ENCODE results near the gene ARHGAP18.
A peak's percentile ranks its signal among the peaks of the same experiment; 100 is the strongest.

ARHGAP18 gene

GRCh38 chr6:129620234-129620610, 89.8 kb downstream of the ARHGAP18 start:
- no peak for DNase-seq (ENCODE audit: low spot score)
- FAIRE-seq, result no peak

- no peak for FAIRE-seq
- no peak for DNase-seq (ENCODE audit: low spot score)
Observed at GRCh38 chr6:129619579-129620233, 90.3 kb downstream of the ARHGAP18 start.

GRCh38 chr6:129617986-129618385, 92.0 kb downstream of the ARHGAP18 start:
- DNase-seq (ENCODE audit: low spot score) (no peak), FAIRE-seq (no peak)

- DNase-seq (ENCODE audit: low spot score), result no peak
- no peak for FAIRE-seq
Observed at GRCh38 chr6:129615496-129615895, 94.5 kb downstream of the ARHGAP18 start.

GRCh38 chr6:129615020-129615419, 95.0 kb downstream of the ARHGAP18 start:
- DNase-seq (ENCODE audit: low spot score), result no peak
- no peak for FAIRE-seq

- FAIRE-seq (no peak), DNase-seq (ENCODE audit: low spot score) (no peak)
Observed at GRCh38 chr6:129614464-129614863, 95.5 kb downstream of the ARHGAP18 start.

- FAIRE-seq (no peak), DNase-seq (ENCODE audit: low spot score) (no peak)
Observed at GRCh38 chr6:129612440-129612839, 97.5 kb downstream of the ARHGAP18 start.

- no peak for DNase-seq (ENCODE audit: low spot score)
- no peak for FAIRE-seq
Observed at GRCh38 chr6:129609635-129610034, 100.3 kb downstream of the ARHGAP18 start.

GRCh38 chr6:129608886-129609537, 101.0 kb downstream of the ARHGAP18 start:
- FAIRE-seq, result no peak
- DNase-seq (ENCODE audit: low spot score), result no peak

- no peak for FAIRE-seq
- no peak for DNase-seq (ENCODE audit: low spot score)
Observed at GRCh38 chr6:129607581-129608186, 102.3 kb downstream of the ARHGAP18 start.

GRCh38 chr6:129606664-129607063, 103.3 kb downstream of the ARHGAP18 start:
- FAIRE-seq, result no peak
- no peak for DNase-seq (ENCODE audit: low spot score)

GRCh38 chr6:129605967-129606366, 104.0 kb downstream of the ARHGAP18 start:
- DNase-seq (ENCODE audit: low spot score), result no peak

GRCh38 chr6:129605095-129605494, 104.9 kb downstream of the ARHGAP18 start:
- no peak for FAIRE-seq
- no peak for DNase-seq (ENCODE audit: low spot score)

More at GRCh38 chr6:129605967-129606366, 104.0 kb downstream of the ARHGAP18 start:
- FAIRE-seq, result no peak

GRCh38 chr6:129604321-129604720, 105.7 kb downstream of the ARHGAP18 start:
- FAIRE-seq, result no peak
- DNase-seq (ENCODE audit: low spot score), result no peak

- FAIRE-seq (no peak), DNase-seq (ENCODE audit: low spot score) (no peak)
Observed at GRCh38 chr6:129603741-129604140, 106.2 kb downstream of the ARHGAP18 start.

- no peak for DNase-seq (ENCODE audit: low spot score)
- no peak for FAIRE-seq
Observed at GRCh38 chr6:129601323-129601722, 108.7 kb downstream of the ARHGAP18 start.

- no peak for FAIRE-seq
- DNase-seq (ENCODE audit: low spot score), result no peak
Observed at GRCh38 chr6:129599467-129599866, 110.5 kb downstream of the ARHGAP18 start.

- FAIRE-seq, result peak; percentile 86
- DNase-seq (ENCODE audit: low spot score), result peak; percentile 60
Observed at GRCh38 chr6:129598244-129599187, 111.5 kb downstream of the ARHGAP18 start.

GRCh38 chr6:129597023-129597713, 112.8 kb downstream of the ARHGAP18 start:
- DNase-seq (ENCODE audit: low spot score) (no peak), FAIRE-seq (no peak)

GRCh38 chr6:129596522-129596921, 113.5 kb downstream of the ARHGAP18 start:
- DNase-seq (ENCODE audit: low spot score), result no peak
- no peak for FAIRE-seq

- DNase-seq (ENCODE audit: low spot score) (peak; percentile 30), FAIRE-seq (no peak)
Observed at GRCh38 chr6:129593233-129593564, 116.8 kb downstream of the ARHGAP18 start.

Data from RCC 7860 (cell line).